Right ventricle myocardium superior (tissue), 1 donor: ENCODE data around the gene NQO2. TPM values are rescaled to one million over a fixed set of nuclear protein-coding genes. Genes with fewer than 3 reads are reported as not detected.
"Not testable (repeated sequence)": the region's sequence is repeated elsewhere in the genome, so short reads cannot be mapped to it uniquely, and the experiment has no call there.

Source experiments
- ATAC-seq: fragments of 200-7000 bp; cut with Tn5 transposase; one replicate; pipeline ENCODE4 v1.9.1; 2020; ENCODE audit warnings: mild to moderate bottlenecking; ENCODE audit not compliant: poor library complexity
- DNase-seq: peaks from one replicate; pipeline ENCODE4 v3.0.0-alpha.2; 2020
- intact Hi-C: fragments of 100-400 bp; cut with DNase I; formaldehyde crosslinking; loops from one replicate; pipeline ENCODE4 v1.11.2; 2022
- total RNA-seq: library from RNA; stranded (reverse); fragmentation: NEBNext Ultra II Directional; extraction: Animal tissue kit (Norgen Biotek cat#: 25700); gene quantifications from one replicate; pipeline ENCODE4 v1.2.1, GENCODE V29; 2021
- donor health status: DM: no; HTN: yes; CAD: no; lungs with severe emphysema.

Gene NQO2
- total RNA-seq, 1 donor from 2014 or later = 70.5 TPM

DNA sequence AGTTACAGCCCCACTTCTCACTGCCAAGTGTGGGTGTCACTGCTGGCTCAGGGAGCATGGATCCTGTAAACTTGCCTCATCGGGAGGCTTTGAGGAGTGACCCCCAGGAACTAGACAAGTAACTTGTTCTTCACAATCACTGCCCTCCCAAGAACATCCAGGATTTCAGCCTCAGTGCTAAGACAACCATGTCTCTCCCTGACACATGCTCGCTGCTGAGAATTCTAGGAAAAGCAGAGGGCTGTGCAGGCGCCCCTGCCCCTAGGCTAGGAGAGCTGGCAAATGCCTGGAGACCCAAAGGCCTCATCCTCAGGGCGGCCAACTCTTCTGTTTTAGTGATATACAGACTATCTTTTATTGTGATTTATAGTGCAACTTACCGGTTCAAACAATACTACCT, 3.5 kb downstream of the NQO2 start:
- intact Hi-C loops, ATAC-seq: not testable (repeated sequence)

DNA sequence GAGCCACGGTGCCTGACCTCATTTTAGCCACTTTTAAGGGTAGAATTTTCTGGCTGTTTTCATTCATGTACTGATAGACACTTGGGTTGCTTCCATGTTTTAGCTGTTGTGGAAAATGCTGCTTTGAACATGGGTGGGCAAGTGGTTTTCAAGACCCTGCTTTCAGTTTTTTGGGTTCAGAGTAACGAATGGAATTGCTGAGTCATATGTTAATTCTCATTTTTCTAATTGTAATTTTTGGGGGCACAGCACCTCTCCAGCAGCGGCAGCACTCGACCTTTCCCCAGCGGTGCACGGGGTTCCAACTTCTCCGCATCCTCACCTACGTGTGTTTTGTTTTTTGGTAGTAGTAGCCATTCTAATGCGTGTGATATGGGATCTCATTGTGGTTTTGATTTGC, 5.4 kb downstream of the NQO2 start:
- intact Hi-C loops = no loop called here
- ATAC-seq = no peak
- no peak for DNase-seq

More for the DNA sequence above, 3.5 kb downstream of the NQO2 start:
- not testable (repeated sequence) for DNase-seq

- DNase-seq = no peak
- ATAC-seq = no peak
- intact Hi-C loops = no loop called here
Observed at GRCh38 chr6:3005874-3006273, 6.2 kb downstream of the NQO2 start.

GRCh38 chr6:3006476-3006875, 6.8 kb downstream of the NQO2 start:
- no peak for DNase-seq
- no peak for ATAC-seq
- intact Hi-C loops = no loop called here

DNA sequence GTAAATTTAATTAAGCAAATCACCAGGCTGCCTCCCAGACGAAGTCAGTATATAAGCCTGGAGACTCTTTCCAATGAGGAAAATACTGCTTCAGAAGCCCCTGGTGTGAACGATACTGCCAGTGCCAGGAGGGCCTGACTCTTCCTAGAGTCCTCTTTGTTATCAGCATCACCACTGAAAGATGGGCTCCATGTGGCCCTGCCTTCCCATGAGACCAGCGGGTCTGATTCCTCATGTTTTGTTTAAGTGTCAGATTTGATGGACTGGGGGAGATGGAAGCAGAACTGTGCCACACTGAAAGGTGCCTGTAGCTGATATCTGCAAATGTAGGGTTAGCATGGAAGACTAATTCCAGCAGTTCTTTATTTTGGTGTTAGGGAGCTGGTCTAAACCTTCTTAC, 7.9 kb downstream of the NQO2 start:
- intact Hi-C loops = no loop called here
- ATAC-seq = no peak
- DNase-seq = no peak

GRCh38 chr6:3008712-3009265, 9.1 kb downstream of the NQO2 start:
- DNase-seq, ATAC-seq, intact Hi-C loops: not testable (repeated sequence)

- ATAC-seq (no peak), DNase-seq (no peak)
- intact Hi-C loops = no loop called here
Observed at GRCh38 chr6:3009930-3010329, 10.2 kb downstream of the NQO2 start.

DNA sequence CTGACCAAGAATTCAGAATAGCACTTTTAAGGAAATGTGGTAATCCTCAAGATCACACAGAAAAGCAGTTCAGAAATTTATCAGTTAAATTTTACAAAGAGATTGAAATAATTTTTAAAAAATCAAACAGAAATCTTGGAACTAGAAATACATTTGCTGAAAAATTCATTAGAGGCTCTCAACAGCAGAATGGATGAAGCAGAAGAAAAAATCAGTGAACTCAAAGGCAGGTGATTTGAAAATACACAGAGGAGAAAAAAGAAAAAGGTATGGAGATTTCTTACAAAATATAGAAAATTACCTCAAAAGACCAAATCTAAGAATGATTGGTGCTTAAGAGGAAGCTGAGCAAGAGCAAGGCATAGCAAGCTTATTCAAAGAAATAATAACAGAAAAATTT, 11.5 kb downstream of the NQO2 start:
- no peak for ATAC-seq

DNA sequence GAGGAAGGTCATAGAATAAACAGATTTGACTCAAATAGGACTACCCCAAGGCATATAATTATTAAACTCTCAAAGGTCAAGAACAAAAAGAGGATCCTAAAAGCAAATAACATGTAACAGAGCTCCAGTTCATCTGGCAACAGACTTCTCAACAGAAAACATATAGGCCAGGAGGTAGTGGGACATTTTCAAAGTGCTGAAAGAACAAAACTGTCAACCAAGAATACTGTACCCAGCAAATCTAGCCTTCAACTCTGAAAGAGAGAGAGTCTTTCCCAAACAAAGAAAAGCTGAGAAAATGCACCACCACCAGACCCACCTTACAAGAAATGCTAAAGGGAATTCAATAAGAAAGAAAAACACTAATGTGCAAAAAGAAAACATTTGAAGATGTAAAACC, 11.9 kb downstream of the NQO2 start:
- DNase-seq = no peak
- intact Hi-C loops = no loop called here
- ATAC-seq = no peak

More for the DNA sequence above, 11.5 kb downstream of the NQO2 start:
- intact Hi-C loops = no loop called here
- no peak for DNase-seq

DNA sequence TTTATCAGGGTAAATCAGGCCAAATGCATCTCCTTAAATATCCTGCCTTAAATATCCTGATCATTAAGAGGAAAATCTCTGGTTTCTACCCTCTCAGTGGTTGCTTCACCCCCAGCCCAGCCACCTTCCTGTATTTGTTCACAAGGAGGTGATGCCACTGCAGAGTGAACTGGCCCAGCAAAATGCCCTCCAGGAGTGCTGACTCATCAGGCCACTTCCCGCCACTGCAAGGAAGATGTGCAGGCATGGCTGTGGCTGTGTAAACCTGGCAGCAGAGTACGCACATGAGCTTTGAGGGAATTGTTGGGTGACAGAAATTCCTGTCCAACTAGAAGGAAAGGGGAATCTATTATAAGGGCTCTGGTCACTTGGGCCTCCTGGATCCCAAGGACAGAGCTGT, 13.8 kb downstream of the NQO2 start:
- peak; percentile 54 for ATAC-seq
- intact Hi-C loops = no loop called here
- DNase-seq = peak; percentile 67

DNA sequence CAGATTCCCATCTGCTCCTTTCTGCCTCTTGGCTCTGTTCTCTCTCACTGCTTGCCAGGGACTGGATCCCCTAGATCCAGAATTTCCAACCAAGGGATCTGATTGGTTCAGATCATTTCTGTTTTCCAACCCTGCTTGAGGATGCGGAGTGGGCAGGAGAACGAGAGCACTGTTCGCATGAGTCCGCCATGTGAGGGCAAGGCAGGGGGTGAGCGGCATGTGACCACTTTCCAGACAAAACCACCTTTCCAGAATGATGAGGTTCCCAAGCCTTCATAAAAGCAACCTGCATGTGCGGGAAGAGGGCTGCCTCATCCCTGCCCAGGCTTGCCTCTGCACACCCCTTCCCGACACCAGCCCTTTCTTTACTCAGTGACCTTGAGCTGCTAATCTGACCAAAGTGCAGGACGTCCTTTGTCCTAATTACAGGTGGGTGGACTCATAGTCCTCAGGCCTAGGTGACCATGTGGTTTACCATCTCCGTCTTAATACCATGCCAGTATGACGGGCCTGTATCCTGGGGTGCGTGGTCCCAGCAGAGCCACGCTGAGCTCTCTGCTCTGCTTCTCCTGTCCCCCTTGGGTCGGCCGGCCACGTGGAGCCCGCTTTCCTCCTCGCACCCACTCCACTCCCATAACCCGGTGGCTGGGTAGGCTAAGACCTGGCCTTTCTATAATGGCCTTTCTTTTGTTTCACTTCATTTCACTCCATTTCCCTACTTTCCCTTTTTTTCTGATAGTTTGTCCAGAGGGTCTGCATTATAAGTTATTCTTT, 14.4 kb downstream of the NQO2 start:
- ATAC-seq (no peak), DNase-seq (no peak)
- intact Hi-C loops = no loop called here

- no peak for ATAC-seq
- DNase-seq = no peak
- intact Hi-C loops = no loop called here
Observed at GRCh38 chr6:3014675-3015066, 15.0 kb downstream of the NQO2 start.

DNA sequence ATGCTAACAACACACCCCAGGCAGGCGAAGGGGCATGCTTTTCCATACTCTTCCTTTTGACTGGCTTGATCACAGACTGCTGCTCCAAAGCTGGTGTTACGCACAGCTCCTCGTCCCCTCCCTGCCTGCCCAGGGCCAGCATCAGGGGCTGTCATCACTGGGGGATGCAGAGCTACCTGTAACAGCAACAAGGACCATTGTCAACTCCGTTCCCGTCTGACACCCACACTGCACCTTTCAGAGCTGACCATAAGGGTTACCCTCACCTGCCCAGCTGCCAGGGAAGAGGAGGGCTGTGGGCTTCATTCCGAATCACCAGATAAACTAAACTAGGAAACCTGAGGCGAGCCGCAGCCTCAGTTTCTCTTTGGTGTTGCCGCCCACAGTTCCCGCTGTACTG, 15.4 kb downstream of the NQO2 start:
- intact Hi-C loops = no loop called here
- ATAC-seq (no peak), DNase-seq (no peak)

DNA sequence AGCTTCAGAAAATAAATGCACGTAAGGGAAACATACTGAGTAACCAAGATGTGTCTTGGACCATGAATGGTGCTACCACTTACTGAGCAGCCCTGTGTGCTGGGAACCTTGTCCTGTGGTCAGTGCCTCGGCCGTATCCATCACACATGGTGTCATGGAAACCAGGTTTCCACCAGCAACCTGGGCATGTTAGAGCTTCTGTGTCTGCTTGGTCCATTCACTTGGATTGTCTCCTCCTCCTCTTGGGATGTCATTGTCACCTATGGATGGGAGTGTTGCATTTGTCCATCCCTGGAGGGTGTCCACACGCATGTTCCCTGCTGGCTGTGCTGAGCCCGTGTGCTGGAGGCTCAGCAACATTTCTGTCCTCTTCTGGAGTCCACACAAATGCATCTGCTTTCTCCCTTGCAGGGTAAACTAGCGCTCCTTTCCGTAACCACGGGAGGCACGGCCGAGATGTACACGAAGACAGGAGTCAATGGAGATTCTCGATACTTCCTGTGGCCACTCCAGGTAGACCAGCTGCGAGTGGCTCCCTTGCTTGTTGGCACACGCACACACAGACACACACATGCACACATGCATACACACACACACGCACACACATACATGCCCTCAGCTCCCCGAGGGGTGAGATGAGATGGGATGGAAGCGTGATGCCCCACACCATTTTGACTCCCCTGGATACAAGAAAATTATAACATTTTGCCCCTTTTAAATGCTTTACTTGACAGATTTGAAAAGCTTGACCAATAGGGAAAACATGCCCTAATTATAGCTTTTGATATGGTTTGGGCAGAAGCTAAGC, 17.0 kb downstream of the NQO2 start:
- intact Hi-C loops = no loop called here
- no peak for ATAC-seq
- no peak for DNase-seq

GRCh38 chr6:3017304-3017703, 17.6 kb downstream of the NQO2 start:
- ATAC-seq (no peak), DNase-seq (no peak)
- intact Hi-C loops = no loop called here

GRCh38 chr6:3019065-3019464, 19.4 kb downstream of the NQO2 start:
- intact Hi-C loops = no loop called here
- no peak for DNase-seq
- no peak for ATAC-seq

- intact Hi-C loops = no loop called here
- DNase-seq = no peak
- ATAC-seq = no peak
Observed at GRCh38 chr6:3019749-3020320, 20.1 kb downstream of the NQO2 start.

GRCh38 chr6:3020976-3021598, 21.4 kb downstream of the NQO2 start:
- intact Hi-C loops, DNase-seq, ATAC-seq: not testable (repeated sequence)
